Measurements from ENCODE around the gene ALDH1A3.

The ALDH1A3 gene

GRCh38 chr15:100873029-100873677, 6.5 kb upstream of the ALDH1A3 start:
- no peaks in the 10 kb centered on the region for H3K36me3 ChIP-seq (ENCODE audit: control insufficient read depth in 1 of 2, insufficient read depth in 2 of 2, low read length in 2 of 2)
- no peaks in the 10 kb centered on the region for H3K4me1 ChIP-seq (ENCODE audit: control insufficient read depth in 1 of 2, insufficient read depth in 2 of 2, low read length in 2 of 2)
- H3K4me3 ChIP-seq (ENCODE audit: low read depth in 1 of 2, low read length in 2 of 2), result no peak overlapping the region
- H3K27ac ChIP-seq (ENCODE audit: low read depth, low read length), result no peak overlapping the region
- H3K9me3 ChIP-seq (ENCODE audit: control insufficient read depth in 1 of 2, low read length in 2 of 2), result peaks cover 0 to 9% of the 10 kb centered on the region in 2 donors
- peaks cover 14 to 16% of the 10 kb centered on the region in 2 donors for H3K27me3 ChIP-seq (ENCODE audit: control insufficient read depth in 1 of 2, insufficient read depth in 2 of 2, low read length in 2 of 2)
- no peak overlapping the region for H3K9ac ChIP-seq (ENCODE audit: low read depth in 1 of 2, low read length in 2 of 2)

GRCh38 chr15:100875495-100875894, 4.1 kb upstream of the ALDH1A3 start:
- Histone ChIP-seq H3K9ac (ENCODE audit: low read depth in 1 of 2, low read length in 2 of 2) (no peak overlapping the region), H3K4me1 (ENCODE audit: control insufficient read depth in 1 of 2, insufficient read depth in 2 of 2, low read length in 2 of 2) (no peaks in the 10 kb centered on the region), H3K27ac (ENCODE audit: low read depth, low read length) (no peak overlapping the region), H3K4me3 (ENCODE audit: low read depth in 1 of 2, low read length in 2 of 2) (no peak overlapping the region), H3K9me3 (ENCODE audit: control insufficient read depth in 1 of 2, low read length in 2 of 2) (no peaks in the 10 kb centered on the region), H3K36me3 (ENCODE audit: control insufficient read depth in 1 of 2, insufficient read depth in 2 of 2, low read length in 2 of 2) (no peaks in the 10 kb centered on the region), H3K27me3 (ENCODE audit: control insufficient read depth in 1 of 2, insufficient read depth in 2 of 2, low read length in 2 of 2) (peaks cover 26 to 27% of the 10 kb centered on the region in 2 donors)

- no peaks in the 10 kb centered on the region for H3K36me3 ChIP-seq (ENCODE audit: control insufficient read depth in 1 of 2, insufficient read depth in 2 of 2, low read length in 2 of 2)
- no peak overlapping the region for H3K27ac ChIP-seq (ENCODE audit: low read depth, low read length)
- no peak overlapping the region for H3K9ac ChIP-seq (ENCODE audit: low read depth in 1 of 2, low read length in 2 of 2)
- H3K9me3 ChIP-seq (ENCODE audit: control insufficient read depth in 1 of 2, low read length in 2 of 2), result no peaks in the 10 kb centered on the region
- no peaks in the 10 kb centered on the region for H3K4me1 ChIP-seq (ENCODE audit: control insufficient read depth in 1 of 2, insufficient read depth in 2 of 2, low read length in 2 of 2)
- no peak overlapping the region for H3K4me3 ChIP-seq (ENCODE audit: low read depth in 1 of 2, low read length in 2 of 2)
- H3K27me3 ChIP-seq (ENCODE audit: control insufficient read depth in 1 of 2, insufficient read depth in 2 of 2, low read length in 2 of 2), result peaks cover 30 to 31% of the 10 kb centered on the region in 2 donors
Measured at GRCh38 chr15:100875976-100876375, 3.7 kb upstream of the ALDH1A3 start.

GRCh38 chr15:100877551-100877950, 2.1 kb upstream of the ALDH1A3 start:
- Histone ChIP-seq H3K4me1 (ENCODE audit: control insufficient read depth in 1 of 2, insufficient read depth in 2 of 2, low read length in 2 of 2) (no peaks in the 10 kb centered on the region), H3K9ac (ENCODE audit: low read depth in 1 of 2, low read length in 2 of 2) (no peak overlapping the region), H3K27ac (ENCODE audit: low read depth, low read length) (no peak overlapping the region), H3K36me3 (ENCODE audit: control insufficient read depth in 1 of 2, insufficient read depth in 2 of 2, low read length in 2 of 2) (no peaks in the 10 kb centered on the region), H3K27me3 (ENCODE audit: control insufficient read depth in 1 of 2, insufficient read depth in 2 of 2, low read length in 2 of 2) (peaks cover 37 to 40% of the 10 kb centered on the region in 2 donors), H3K9me3 (ENCODE audit: control insufficient read depth in 1 of 2, low read length in 2 of 2) (no peaks in the 10 kb centered on the region), H3K4me3 (ENCODE audit: low read depth in 1 of 2, low read length in 2 of 2) (no peak overlapping the region)

GRCh38 chr15:100878130-100878529, 1.5 kb upstream of the ALDH1A3 start:
- H3K9ac ChIP-seq (ENCODE audit: low read depth in 1 of 2, low read length in 2 of 2), result no peak overlapping the region
- H3K9me3 ChIP-seq (ENCODE audit: control insufficient read depth in 1 of 2, low read length in 2 of 2), result no peaks in the 10 kb centered on the region
- no peaks in the 10 kb centered on the region for H3K36me3 ChIP-seq (ENCODE audit: control insufficient read depth in 1 of 2, insufficient read depth in 2 of 2, low read length in 2 of 2)
- H3K27me3 ChIP-seq (ENCODE audit: control insufficient read depth in 1 of 2, insufficient read depth in 2 of 2, low read length in 2 of 2), result peaks cover 37 to 40% of the 10 kb centered on the region in 2 donors
- no peak overlapping the region for H3K27ac ChIP-seq (ENCODE audit: low read depth, low read length)
- no peaks in the 10 kb centered on the region for H3K4me1 ChIP-seq (ENCODE audit: control insufficient read depth in 1 of 2, insufficient read depth in 2 of 2, low read length in 2 of 2)
- H3K4me3 ChIP-seq (ENCODE audit: low read depth in 1 of 2, low read length in 2 of 2), result no peak overlapping the region

GRCh38 chr15:100878648-100879047, 983 bp upstream of the ALDH1A3 start:
- Histone ChIP-seq H3K4me3 (ENCODE audit: low read depth in 1 of 2, low read length in 2 of 2) (peak overlapping the region in 1 of 2 donors; percentile 28), H3K9me3 (ENCODE audit: control insufficient read depth in 1 of 2, low read length in 2 of 2) (no peaks in the 10 kb centered on the region), H3K4me1 (ENCODE audit: control insufficient read depth in 1 of 2, insufficient read depth in 2 of 2, low read length in 2 of 2) (no peaks in the 10 kb centered on the region), H3K36me3 (ENCODE audit: control insufficient read depth in 1 of 2, insufficient read depth in 2 of 2, low read length in 2 of 2) (no peaks in the 10 kb centered on the region), H3K9ac (ENCODE audit: low read depth in 1 of 2, low read length in 2 of 2) (no peak overlapping the region), H3K27ac (ENCODE audit: low read depth, low read length) (no peak overlapping the region), H3K27me3 (ENCODE audit: control insufficient read depth in 1 of 2, insufficient read depth in 2 of 2, low read length in 2 of 2) (peaks cover 37 to 40% of the 10 kb centered on the region in 2 donors)

- no peaks in the 10 kb centered on the region for H3K36me3 ChIP-seq (ENCODE audit: control insufficient read depth in 1 of 2, insufficient read depth in 2 of 2, low read length in 2 of 2)
- no peak overlapping the region for H3K9ac ChIP-seq (ENCODE audit: low read depth in 1 of 2, low read length in 2 of 2)
- no peaks in the 10 kb centered on the region for H3K9me3 ChIP-seq (ENCODE audit: control insufficient read depth in 1 of 2, low read length in 2 of 2)
- H3K4me1 ChIP-seq (ENCODE audit: control insufficient read depth in 1 of 2, insufficient read depth in 2 of 2, low read length in 2 of 2), result no peaks in the 10 kb centered on the region
- H3K4me3 ChIP-seq (ENCODE audit: low read depth in 1 of 2, low read length in 2 of 2), result peak overlapping the region in 1 of 2 donors; percentile 28
- no peak overlapping the region for H3K27ac ChIP-seq (ENCODE audit: low read depth, low read length)
- peaks cover 33 to 40% of the 10 kb centered on the region in 2 donors for H3K27me3 ChIP-seq (ENCODE audit: control insufficient read depth in 1 of 2, insufficient read depth in 2 of 2, low read length in 2 of 2)
Measured at GRCh38 chr15:100879061-100879463, 569 bp upstream of the ALDH1A3 start.

- no peaks in the 10 kb centered on the region for H3K9me3 ChIP-seq (ENCODE audit: control insufficient read depth in 1 of 2, low read length in 2 of 2)
- H3K27me3 ChIP-seq (ENCODE audit: control insufficient read depth in 1 of 2, insufficient read depth in 2 of 2, low read length in 2 of 2), result peaks cover 40 to 42% of the 10 kb centered on the region in 2 donors
- H3K9ac ChIP-seq (ENCODE audit: low read depth in 1 of 2, low read length in 2 of 2), result no peak overlapping the region
- H3K27ac ChIP-seq (ENCODE audit: low read depth, low read length), result peak overlapping the region; percentile 10
- H3K36me3 ChIP-seq (ENCODE audit: control insufficient read depth in 1 of 2, insufficient read depth in 2 of 2, low read length in 2 of 2), result no peaks in the 10 kb centered on the region
- H3K4me1 ChIP-seq (ENCODE audit: control insufficient read depth in 1 of 2, insufficient read depth in 2 of 2, low read length in 2 of 2), result no peaks in the 10 kb centered on the region
- H3K4me3 ChIP-seq (ENCODE audit: low read depth in 1 of 2, low read length in 2 of 2), result peak overlapping the region; percentile 44 to 53
Measured at GRCh38 chr15:100880139-100880896, 687 bp downstream of the ALDH1A3 start.

- no peaks in the 10 kb centered on the region for H3K9me3 ChIP-seq (ENCODE audit: control insufficient read depth in 1 of 2, low read length in 2 of 2)
- no peak overlapping the region for H3K9ac ChIP-seq (ENCODE audit: low read depth in 1 of 2, low read length in 2 of 2)
- H3K27me3 ChIP-seq (ENCODE audit: control insufficient read depth in 1 of 2, insufficient read depth in 2 of 2, low read length in 2 of 2), result peaks cover 40 to 43% of the 10 kb centered on the region in 2 donors
- H3K36me3 ChIP-seq (ENCODE audit: control insufficient read depth in 1 of 2, insufficient read depth in 2 of 2, low read length in 2 of 2), result no peaks in the 10 kb centered on the region
- H3K4me3 ChIP-seq (ENCODE audit: low read depth in 1 of 2, low read length in 2 of 2), result peak overlapping the region; percentile 44 to 53
- H3K27ac ChIP-seq (ENCODE audit: low read depth, low read length), result no peak overlapping the region
- no peaks in the 10 kb centered on the region for H3K4me1 ChIP-seq (ENCODE audit: control insufficient read depth in 1 of 2, insufficient read depth in 2 of 2, low read length in 2 of 2)
Measured at GRCh38 chr15:100880897-100881242, 1.2 kb downstream of the ALDH1A3 start.

- peaks cover 44 to 49% of the 10 kb centered on the region in 2 donors for H3K27me3 ChIP-seq (ENCODE audit: control insufficient read depth in 1 of 2, insufficient read depth in 2 of 2, low read length in 2 of 2)
- peak overlapping the region in 1 of 2 donors; percentile 54 for H3K4me3 ChIP-seq (ENCODE audit: low read depth in 1 of 2, low read length in 2 of 2)
- no peaks in the 10 kb centered on the region for H3K9me3 ChIP-seq (ENCODE audit: control insufficient read depth in 1 of 2, low read length in 2 of 2)
Measured at GRCh38 chr15:100881573-100882336, 2.1 kb downstream of the ALDH1A3 start.

More at GRCh38 chr15:100881573-100882336, 2.1 kb downstream of the ALDH1A3 start:
- no peaks in the 10 kb centered on the region for H3K36me3 ChIP-seq (ENCODE audit: control insufficient read depth in 1 of 2, insufficient read depth in 2 of 2, low read length in 2 of 2)
- H3K27ac ChIP-seq (ENCODE audit: low read depth, low read length), result no peak overlapping the region
- peak overlapping the region in 1 of 2 donors; percentile 11 for H3K9ac ChIP-seq (ENCODE audit: low read depth in 1 of 2, low read length in 2 of 2)
- no peaks in the 10 kb centered on the region for H3K4me1 ChIP-seq (ENCODE audit: control insufficient read depth in 1 of 2, insufficient read depth in 2 of 2, low read length in 2 of 2)

Measured in duodenal mucosa (tissue), 2 donors.